Liver (tissue), 9 donors: ENCODE results near the gene PPIL4. TPM values are rescaled to one million over a fixed set of nuclear protein-coding genes. Genes with fewer than 3 reads are reported as not detected.

Experiments used
- DNase-seq: peaks from one replicate; pipeline ENCODE4 v3.0.0-alpha.2; 2017; ENCODE audit warnings: low spot score
- H3K27ac ChIP-seq, 2 donors: one replicate each; pipeline ENCODE4 v1.7.0; 2013; ENCODE audit warnings: inconsistent platforms in 2 of 2, low read length in 2 of 2, control low read depth in 1 of 2, low read depth in 1 of 2, mild to moderate bottlenecking in 1 of 2
- H3K27me3 ChIP-seq, 4 donors: one replicate each; pipeline versions ENCODE4 v1.6.1 to v1.7.0; 2013; ENCODE audit warnings: low read length in 3 of 4, inconsistent platforms in 1 of 4, mild to moderate bottlenecking in 1 of 4, moderate library complexity in 1 of 4; ENCODE audit not compliant: control insufficient read depth in 4 of 4, insufficient read depth in 4 of 4
- H3K36me3 ChIP-seq, 4 donors: one replicate each; pipeline versions ENCODE4 v1.6.1 to v1.7.0; 2013; ENCODE audit warnings: low read length in 3 of 4, mild to moderate bottlenecking in 3 of 4, low read depth in 1 of 4, moderate library complexity in 1 of 4; ENCODE audit not compliant: control insufficient read depth in 4 of 4, insufficient read depth in 3 of 4
- H3K4me1 ChIP-seq, 4 donors: one replicate each; pipeline versions ENCODE4 v1.6.1 to v1.7.0; 2013; ENCODE audit warnings: low read length in 3 of 4, mild to moderate bottlenecking in 3 of 4, moderate library complexity in 1 of 4; ENCODE audit not compliant: control insufficient read depth in 4 of 4, insufficient read depth in 4 of 4
- H3K4me3 ChIP-seq, 3 donors: one replicate each; pipeline versions ENCODE4 v1.6.1 to v1.7.0; 2013; ENCODE audit warnings: low read length in 3 of 3, control low read depth in 1 of 3, low read depth in 1 of 3, mild to moderate bottlenecking in 1 of 3
- H3K9ac ChIP-seq, 2 donors: one replicate each; pipeline ENCODE4 v1.7.0; 2013; ENCODE audit warnings: low read length in 2 of 2, mild to moderate bottlenecking in 2 of 2, moderate library complexity in 2 of 2, control low read depth in 1 of 2, low read depth in 1 of 2
- H3K9me3 ChIP-seq, 4 donors: one replicate each; pipeline versions ENCODE4 v1.6.1 to v1.7.0; 2013; ENCODE audit warnings: low read length in 3 of 4; ENCODE audit not compliant: control insufficient read depth in 4 of 4
- ATF3 ChIP-seq: IDR thresholded peaks from 2 replicates; pipeline ENCODE4 v1.6.1; 2016; ENCODE audit warnings: antibody characterized with exemption
- CTCF ChIP-seq: fragments of 150-350 bp; IDR thresholded peaks from 2 replicates; pipeline ENCODE4 v1.5.1; 2017; ENCODE audit warnings: improper control_type of control experiment, low read depth, low read length; ENCODE audit not compliant: missing input control
- EGR1 ChIP-seq, 2 donors: IDR thresholded peaks; 2 replicates each; pipeline ENCODE4 v1.6.1; 2016 to 2018; ENCODE audit warnings: antibody characterized with exemption in 2 of 2, low read depth in 2 of 2
- FOXA1 ChIP-seq: IDR thresholded peaks from 2 replicates; pipeline ENCODE4 v1.6.1; 2016; ENCODE audit warnings: antibody characterized with exemption
- FOXA2 ChIP-seq: IDR thresholded peaks from 2 replicates; pipeline ENCODE4 v1.6.1; 2016; ENCODE audit warnings: antibody characterized with exemption
- GABPA ChIP-seq, 2 donors: IDR thresholded peaks in 1 of 2; conservative IDR thresholded peaks in 1 of 2; 2 replicates each; pipeline ENCODE4 v1.6.1; 2016; ENCODE audit warnings: antibody characterized with exemption in 2 of 2, mild to moderate bottlenecking in 1 of 2, moderate library complexity in 1 of 2
- HNF4A ChIP-seq, 2 donors: conservative IDR thresholded peaks; 2 replicates each; pipeline ENCODE4 v1.6.1; 2016; ENCODE audit warnings: antibody characterized with exemption in 2 of 2, mild to moderate bottlenecking in 2 of 2
- HNF4G ChIP-seq: IDR thresholded peaks from 2 replicates; pipeline ENCODE4 v1.6.1; 2016; ENCODE audit warnings: antibody characterized with exemption
- JUND ChIP-seq, 2 donors: IDR thresholded peaks; 2 replicates each; pipeline ENCODE4 v1.6.1; 2016; ENCODE audit warnings: antibody characterized with exemption in 2 of 2
- MAX ChIP-seq: IDR thresholded peaks from 2 replicates; pipeline ENCODE4 v1.6.1; 2016; ENCODE audit warnings: antibody characterized with exemption
- NR2F2 ChIP-seq: IDR thresholded peaks from 2 replicates; pipeline ENCODE4 v1.6.1; 2016; ENCODE audit warnings: antibody characterized with exemption
- RAD21 ChIP-seq, 2 donors: IDR thresholded peaks; 2 replicates each; pipeline ENCODE4 v1.6.1; 2016; ENCODE audit warnings: antibody characterized with exemption in 2 of 2, mild to moderate bottlenecking in 2 of 2
- REST ChIP-seq: IDR thresholded peaks from 2 replicates; pipeline ENCODE4 v1.6.1; 2016; ENCODE audit warnings: antibody characterized with exemption, mild to moderate bottlenecking
- RXRA ChIP-seq, 2 donors: IDR thresholded peaks; 2 replicates each; pipeline ENCODE4 v1.6.1; 2017 to 2018; ENCODE audit warnings: antibody characterized with exemption in 2 of 2, mild to moderate bottlenecking in 1 of 2
- SP1 ChIP-seq: IDR thresholded peaks from 2 replicates; pipeline ENCODE4 v1.6.1; 2018; ENCODE audit warnings: antibody characterized with exemption, mild to moderate bottlenecking
- TAF1 ChIP-seq: conservative IDR thresholded peaks from 2 replicates; pipeline ENCODE4 v1.6.1; 2016; ENCODE audit warnings: antibody characterized with exemption, mild to moderate bottlenecking
- YY1 ChIP-seq: IDR thresholded peaks from 2 replicates; pipeline ENCODE4 v1.6.1; 2016; ENCODE audit warnings: antibody characterized with exemption, mild to moderate bottlenecking
- WGBS: extraction: QIAGEN DNeasy Blood & Tissue Kit; methylation state at CpG from one replicate; pipeline ENCODE4 v1.1.7; 2013; 5-methylcytosine and 5-hydroxymethylcytosine counted together
- polyA plus RNA-seq, 2 donors: library from polyadenylated mRNA; stranded (reverse) in 1 of 2; unstranded in 1 of 2; fragments of 200-250 nt in 1 of 2; fragments of >200 nt in 1 of 2; fragmentation: Nextera tagmentation in 1 of 2; extraction: Ambion mirVana in 1 of 2; gene quantifications; one replicate each; pipeline versions ENCODE4 v1.2.1 to v1.2.3, GENCODE V29; 2013 to 2015
- total RNA-seq, 2 donors: library from RNA; depleted of rRNA; stranded (reverse); fragments of >200 nt; gene quantifications; one replicate each; pipeline ENCODE4 v1.2.3, GENCODE V29; 2014
- TF ChIP-seq, protein P1 (sequence below): IDR thresholded peaks from 2 replicates; pipeline ENCODE4 v1.6.1; 2016; ENCODE audit warnings: antibody characterized with exemption
- donor health status: healthy.
- donor health status: healthy.
- donor health status: healthy.
- donor health status: healthy.
- donor health status: healthy.

The PPIL4 gene
- total and polyA plus RNA-seq, 4 donors, result 6.4 to 13.1 (median 9.6) TPM

DNA sequence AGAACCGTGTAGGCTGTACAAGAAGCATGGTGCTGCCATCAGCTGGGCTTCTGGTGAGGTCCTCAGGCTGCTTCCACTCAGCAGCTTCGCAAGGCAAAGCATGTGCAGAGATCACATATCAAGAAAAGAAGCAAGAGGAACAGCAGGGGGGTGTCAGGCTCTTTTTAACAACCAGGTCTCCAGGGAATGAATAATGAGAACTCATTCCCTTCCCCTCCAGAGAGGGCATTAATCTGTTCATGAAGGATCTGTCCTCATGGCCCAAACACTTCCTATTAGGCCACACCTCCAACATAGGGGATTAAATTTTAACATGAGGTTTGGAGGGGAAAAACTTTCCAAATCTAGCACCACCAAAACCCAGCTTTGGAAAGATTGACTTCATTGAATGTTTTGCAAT is 40.3 kb upstream of the PPIL4 start:
- Histone ChIP-seq H3K27me3 (no peaks in the 10 kb centered on the region), H3K4me1 (peaks cover 0 to 7% (median 0%) of the 10 kb centered on the region in 4 donors), H3K4me3 (no peak overlapping the region), H3K27ac (no peak overlapping the region), H3K9ac (no peak overlapping the region), H3K36me3 (peaks cover 5 to 30% (median 11%) of the 10 kb centered on the region in 4 donors), H3K9me3 (no peaks in the 10 kb centered on the region)
- 93% methylated on average over 2 of the region's 2 CpGs for WGBS
- DNase-seq, result no peak
- TF ChIP-seq YY1 (no peak), EGR1 (IDR thresholded peaks at IDR 0.05; ENCODE audit: low read depth in 2 of 2) (no peak), ATF3 (no peak), HNF4G (no peak), FOXA2 (no peak)

DNA sequence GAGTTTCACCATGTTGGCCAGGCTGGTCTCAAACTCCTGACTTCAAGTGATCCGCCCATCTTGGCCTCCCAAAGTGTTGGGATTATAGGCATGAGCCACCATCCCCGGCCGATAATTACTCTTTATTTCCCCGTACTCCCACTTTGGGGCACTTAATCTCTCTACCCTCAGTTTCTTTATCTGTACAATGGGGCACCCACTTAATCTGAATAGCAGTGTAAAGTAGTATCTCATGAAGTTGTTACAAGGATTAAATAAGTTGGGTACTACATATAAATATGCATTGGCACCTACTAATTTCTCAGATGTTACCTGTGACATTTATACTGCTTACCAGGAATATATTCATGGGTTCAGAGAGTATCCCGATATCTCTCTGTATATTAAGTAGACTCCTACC is 35.5 kb upstream of the PPIL4 start:
- H3K36me3 ChIP-seq, result peaks cover 5 to 35% (median 14%) of the 10 kb centered on the region in 4 donors
- no peak overlapping the region for H3K27ac ChIP-seq
- WGBS, result 97% methylated on average over 5 of the region's 5 CpGs
- no peak overlapping the region for H3K9ac ChIP-seq
- TF ChIP-seq FOXA1, result no peak
- no peak for TF ChIP-seq CTCF
- TF ChIP-seq REST, result no peak
- TF ChIP-seq GABPA (IDR thresholded peaks at IDR 0.05 in 1 of 2, conservative IDR thresholded peaks at IDR 0.05 in 1 of 2), result no peak
- no peak for TF ChIP-seq TAF1
- no peak for TF ChIP-seq MAX
- TF ChIP-seq HNF4A (conservative IDR thresholded peaks at IDR 0.05), result no peak
- no peak for TF ChIP-seq NR2F2
- TF ChIP-seq HNF4G, result no peak
- TF ChIP-seq JUND (IDR thresholded peaks at IDR 0.05), result no peak
- no peak for TF ChIP-seq RAD21 (IDR thresholded peaks at IDR 0.05)
- no peak for TF ChIP-seq ATF3
- TF ChIP-seq, protein P1, sequence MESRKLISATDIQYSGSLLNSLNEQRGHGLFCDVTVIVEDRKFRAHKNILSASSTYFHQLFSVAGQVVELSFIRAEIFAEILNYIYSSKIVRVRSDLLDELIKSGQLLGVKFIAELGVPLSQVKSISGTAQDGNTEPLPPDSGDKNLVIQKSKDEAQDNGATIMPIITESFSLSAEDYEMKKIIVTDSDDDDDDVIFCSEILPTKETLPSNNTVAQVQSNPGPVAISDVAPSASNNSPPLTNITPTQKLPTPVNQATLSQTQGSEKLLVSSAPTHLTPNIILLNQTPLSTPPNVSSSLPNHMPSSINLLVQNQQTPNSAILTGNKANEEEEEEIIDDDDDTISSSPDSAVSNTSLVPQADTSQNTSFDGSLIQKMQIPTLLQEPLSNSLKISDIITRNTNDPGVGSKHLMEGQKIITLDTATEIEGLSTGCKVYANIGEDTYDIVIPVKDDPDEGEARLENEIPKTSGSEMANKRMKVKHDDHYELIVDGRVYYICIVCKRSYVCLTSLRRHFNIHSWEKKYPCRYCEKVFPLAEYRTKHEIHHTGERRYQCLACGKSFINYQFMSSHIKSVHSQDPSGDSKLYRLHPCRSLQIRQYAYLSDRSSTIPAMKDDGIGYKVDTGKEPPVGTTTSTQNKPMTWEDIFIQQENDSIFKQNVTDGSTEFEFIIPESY, result no peak
- no peak for TF ChIP-seq YY1
- no peak for TF ChIP-seq RXRA (IDR thresholded peaks at IDR 0.05)
- TF ChIP-seq FOXA2, result no peak
- TF ChIP-seq SP1, result no peak
- no peak for TF ChIP-seq EGR1 (IDR thresholded peaks at IDR 0.05; ENCODE audit: low read depth in 2 of 2)
- H3K27me3 ChIP-seq, result no peaks in the 10 kb centered on the region
- no peak for DNase-seq
- no peaks in the 10 kb centered on the region for H3K4me1 ChIP-seq
- no peaks in the 10 kb centered on the region for H3K9me3 ChIP-seq
- H3K4me3 ChIP-seq, result no peak overlapping the region
